Neural progenitor cell (in vitro differentiated cells): ENCODE data around the gene UBL5.

ENCODE experiments used
- CTCF ChIP-seq: fragments of 200-600 bp; sonication (generic); IDR thresholded peaks from 2 replicates; pipeline ENCODE4 v1.5.1; 2017; ENCODE audit warnings: antibody characterized with exemption, mild to moderate bottlenecking
- EZH2 ChIP-seq: fragments of 200-600 bp; sonication (generic); IDR thresholded peaks from 2 replicates; pipeline ENCODE4 v1.6.1; 2017; ENCODE audit warnings: antibody characterized with exemption, mild to moderate bottlenecking, moderate library complexity
- EZH2phosphoT487 ChIP-seq: fragments of 200-600 bp; sonication (generic); IDR thresholded peaks from 2 replicates; pipeline ENCODE4 v1.6.1; 2017; ENCODE audit warnings: antibody characterized with exemption

GRCh38 chr19:9871626-9872338 lies 44.1 kb downstream of the UBL5 start:
- TF ChIP-seq CTCF, result no peak
- TF ChIP-seq EZH2, result no peak
- no peak for TF ChIP-seq EZH2phosphoT487
